Activated CD4-positive, alpha-beta T cell treated with anti-CD3 and anti-CD28 coated beads, Interleukin-2, amount 50 U/mL, for 4 hours (primary cell): ENCODE results near the gene SUN5.
"Not testable (repeated sequence)": the region's sequence is repeated elsewhere in the genome, so short reads cannot be mapped to it uniquely, and the experiment has no call there.

Source experiments
- DNase-seq, 2 experiments: peaks; one replicate each; pipeline ENCODE4 v3.0.0-alpha.2; 2020

SUN5 gene

DNA sequence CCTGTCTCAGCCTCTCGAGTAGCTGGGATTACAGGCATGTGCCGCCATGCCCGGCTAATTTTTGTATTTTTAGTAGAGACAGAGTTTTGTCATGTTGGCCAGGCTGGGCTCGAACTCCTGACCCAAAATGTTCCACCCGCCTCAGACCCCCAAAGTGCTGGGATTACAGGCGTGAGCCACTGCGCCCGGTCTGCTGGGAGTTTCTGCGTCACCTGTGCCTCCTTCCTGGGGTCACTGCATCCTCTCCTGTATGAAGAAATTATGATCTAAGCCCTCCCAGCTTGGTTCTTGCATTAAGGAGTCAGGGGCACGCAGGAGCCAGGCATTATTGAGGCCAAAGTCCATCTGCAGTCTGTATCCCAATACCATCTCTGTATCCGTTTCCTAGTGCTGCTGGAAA is 41.6 kb downstream of the SUN5 start:
- not testable (repeated sequence) for DNase-seq

GRCh38 chr20:32962053-32962452 is 42.2 kb downstream of the SUN5 start:
- no peak for DNase-seq

DNA sequence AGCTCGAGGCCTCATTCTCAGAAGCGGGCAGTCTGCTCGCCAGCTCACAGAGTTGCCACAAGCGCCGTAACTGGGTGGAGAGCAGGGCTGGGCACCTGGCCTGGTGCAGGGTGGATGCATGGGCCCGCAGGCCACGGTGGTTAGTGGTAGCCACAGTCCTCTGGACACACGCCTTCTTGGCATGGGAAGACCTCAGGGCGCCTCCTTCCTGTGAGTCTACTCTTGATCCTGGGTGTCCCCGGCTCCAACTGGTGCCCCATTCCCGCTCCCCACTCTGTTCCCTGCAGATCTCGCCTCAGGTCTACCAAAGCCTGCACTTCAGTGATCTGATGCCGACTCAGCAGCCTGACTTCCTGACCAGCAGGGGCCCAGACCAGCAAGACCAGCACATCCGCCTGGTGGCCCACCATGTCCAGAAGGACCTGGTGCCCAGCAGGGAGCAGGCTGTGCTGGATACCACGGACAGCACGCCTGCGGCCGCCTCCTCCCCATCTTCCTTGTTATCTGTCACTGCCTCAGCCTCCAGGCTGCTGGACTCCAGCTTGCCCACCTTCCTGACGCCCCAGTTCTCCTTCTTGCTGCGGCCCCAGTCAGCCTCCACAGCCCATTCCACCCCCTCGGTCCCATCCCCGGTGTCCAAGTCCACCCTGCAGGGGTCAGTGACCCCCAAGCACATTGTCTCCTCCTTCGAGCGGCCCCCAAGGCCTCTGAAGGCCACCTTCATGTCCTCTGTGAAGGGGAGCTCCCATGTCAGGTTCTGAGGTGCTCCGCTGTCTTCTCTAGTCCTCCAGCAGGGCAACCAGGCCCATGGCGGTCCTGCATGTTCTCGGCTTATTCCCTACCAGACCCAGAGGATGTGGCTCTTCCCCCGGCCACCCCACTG is 43.1 kb downstream of the SUN5 start:
- DNase-seq, result no peak

DNA sequence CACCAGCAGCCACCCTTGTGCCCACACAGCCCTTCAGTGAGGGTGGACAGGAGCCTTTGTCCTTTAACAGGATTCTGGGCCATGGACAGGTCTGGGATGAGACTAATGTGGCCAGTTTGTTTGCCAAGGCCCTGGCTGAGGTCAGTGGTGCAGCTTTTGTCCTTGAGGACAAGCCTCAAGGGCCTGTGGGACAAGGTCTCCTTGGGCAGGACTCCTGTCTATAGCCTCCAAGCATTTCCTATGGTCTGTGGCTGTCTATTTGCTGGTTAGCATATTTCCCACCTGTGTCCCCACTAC is 44.1 kb downstream of the SUN5 start:
- DNase-seq, result no peak

GRCh38 chr20:32959351-32960221 is 44.6 kb downstream of the SUN5 start:
- no peak for DNase-seq

DNA sequence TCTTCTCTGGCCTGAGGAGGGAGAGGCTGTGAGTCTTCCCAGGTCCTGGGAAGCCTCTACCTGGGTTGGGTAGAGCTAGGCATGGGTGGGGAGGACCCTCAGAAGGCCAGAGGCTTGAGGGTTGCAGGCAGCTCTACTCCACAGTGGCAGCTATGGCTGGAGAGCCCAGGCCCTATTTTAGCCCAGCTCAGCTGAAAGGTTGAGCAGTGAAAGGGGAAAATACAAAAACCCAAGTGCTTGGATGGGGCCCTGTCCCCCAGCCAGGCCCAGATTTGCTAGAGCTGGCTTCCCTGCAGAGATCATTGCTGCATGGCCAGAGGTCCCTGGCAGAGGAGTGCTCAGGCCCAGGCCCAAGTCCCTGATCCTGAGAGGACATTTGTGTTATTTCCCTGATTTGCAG is 45.7 kb downstream of the SUN5 start:
- no peak for DNase-seq

- no peak for DNase-seq
Measured at GRCh38 chr20:32957459-32957858, 46.8 kb downstream of the SUN5 start.

DNA sequence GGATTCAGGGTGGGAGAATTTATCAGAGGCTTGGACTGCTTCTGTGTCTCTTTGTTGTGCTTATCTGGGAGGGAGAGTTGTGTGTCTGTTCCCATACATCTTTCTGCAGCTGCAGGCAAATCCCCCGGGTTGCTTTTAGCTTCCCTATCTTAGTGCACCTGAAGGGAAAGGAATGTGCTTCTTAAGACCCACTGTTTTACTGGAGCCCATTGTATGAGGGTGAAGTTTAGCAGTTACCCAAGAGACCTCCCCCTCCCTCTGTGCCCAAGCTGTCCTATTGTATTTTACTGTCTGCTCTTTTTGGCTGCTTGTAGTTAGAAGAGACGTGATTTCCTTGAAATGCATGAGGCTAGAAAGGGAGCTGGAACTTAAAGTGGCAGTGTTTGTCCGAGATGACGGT is 53.7 kb downstream of the SUN5 start:
- DNase-seq, result not testable (repeated sequence)

GRCh38 chr20:32946629-32947028 is 57.6 kb downstream of the SUN5 start:
- no peak for DNase-seq

DNA sequence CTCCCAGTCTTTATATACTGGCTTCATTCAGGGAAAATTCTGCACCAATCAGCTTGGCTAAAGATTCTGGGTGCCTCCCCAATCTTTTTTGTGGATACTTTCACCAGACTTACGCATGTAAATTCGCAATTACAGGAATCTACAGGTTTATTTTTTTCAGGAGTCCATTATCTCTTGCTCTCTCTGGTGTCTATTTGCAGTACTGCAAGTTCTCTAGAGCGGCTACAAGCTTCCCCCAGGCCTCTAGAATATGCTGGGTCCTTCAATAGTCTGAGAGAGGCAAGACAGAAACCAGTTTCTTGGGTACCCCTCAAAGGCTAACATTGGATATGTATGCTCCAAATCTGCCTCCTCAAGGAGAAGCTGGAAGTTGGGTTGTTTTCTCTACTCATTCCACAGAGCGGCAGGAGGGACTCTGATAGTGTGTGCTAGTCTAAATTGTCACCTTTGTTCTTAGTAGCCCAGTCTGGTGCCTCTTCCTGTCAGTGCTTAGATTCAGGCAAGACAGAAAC is 58.5 kb downstream of the SUN5 start:
- DNase-seq, result no peak

DNA sequence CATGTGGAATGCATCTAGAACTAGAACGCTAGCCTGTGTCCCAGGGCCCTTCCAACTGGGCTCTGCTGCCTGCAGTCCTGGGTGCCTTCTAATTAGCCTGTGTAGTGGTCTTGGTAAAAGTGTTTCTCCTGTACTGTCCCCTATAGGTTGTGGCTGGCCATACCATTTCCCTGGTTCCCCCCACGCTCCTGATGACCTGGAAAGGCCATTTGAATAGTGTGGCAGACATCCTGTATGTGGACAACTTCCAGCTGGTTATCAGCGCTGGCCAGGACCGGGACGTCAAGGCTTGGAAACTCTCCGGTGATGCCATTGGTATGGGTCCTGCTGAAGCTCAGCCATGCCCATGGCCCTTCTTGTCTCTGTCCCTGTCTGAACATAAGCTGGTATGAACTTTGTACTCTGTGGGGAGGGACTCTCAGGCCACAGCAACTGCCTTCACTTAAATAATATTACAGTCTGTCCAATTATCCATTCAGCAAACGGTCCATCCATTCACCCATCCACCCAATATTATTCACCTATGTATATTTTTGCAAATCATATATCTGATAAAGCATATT is 60.7 kb downstream of the SUN5 start:
- DNase-seq, result no peak

DNA sequence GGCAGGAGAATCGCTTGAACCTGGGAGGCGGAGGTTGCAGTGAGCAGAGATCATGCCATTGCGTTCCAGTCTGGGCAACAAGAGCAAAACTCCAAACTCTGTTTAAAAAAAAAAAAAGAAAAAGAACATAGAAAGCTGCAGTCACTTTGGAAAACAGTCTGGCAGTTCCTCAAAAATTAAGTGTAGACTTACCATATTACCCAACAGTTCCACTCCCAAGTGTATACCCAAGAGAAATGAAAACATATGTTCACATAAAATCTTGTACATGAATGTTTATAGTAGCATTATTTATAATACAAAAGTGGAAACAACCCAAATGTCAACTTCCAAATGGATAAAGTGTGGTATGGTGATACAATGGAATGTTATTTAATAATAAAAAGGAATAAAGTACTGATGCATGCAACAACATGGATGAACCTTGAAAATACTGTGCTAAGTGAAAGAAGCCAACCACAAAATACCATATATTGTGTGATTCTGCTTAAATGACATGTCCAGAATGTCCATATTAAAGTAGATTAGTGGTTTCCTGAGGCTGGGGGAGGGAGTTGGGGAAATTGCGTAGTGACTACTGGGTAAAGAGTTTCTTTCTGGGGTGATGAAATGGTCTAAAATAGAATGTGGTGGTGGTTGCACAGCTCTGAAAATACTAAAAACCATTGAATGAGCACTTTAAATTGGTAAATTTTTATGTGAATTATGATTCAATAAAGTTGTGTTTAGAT is 62.9 kb downstream of the SUN5 start:
- DNase-seq, result no peak

- no peak for DNase-seq
Measured at GRCh38 chr20:32934580-32934979, 69.7 kb downstream of the SUN5 start.
